ENCODE results near the gene DNM3. TPM values are rescaled to one million over a fixed set of nuclear protein-coding genes. Genes with fewer than 3 reads are reported as not detected.
A peak's percentile ranks its signal among the peaks of the same experiment; 100 is the strongest.

The DNM3 gene
- total and polyA plus RNA-seq, 9 donors, result 3.1 to 6.5 (median 4.4) TPM

GRCh38 chr1:172147541-172147940 is 306.2 kb downstream of the DNM3 start:
- Histone ChIP-seq H3K4me1 (ENCODE audit: insufficient read depth) (peaks cover 3% of the 10 kb centered on the region), H3K27me3 (no peaks in the 10 kb centered on the region), H3K4me3 (no peak overlapping the region), H3K27ac (peak overlapping the region in 1 of 2 donors; percentile 89), H3K9me3 (no peaks in the 10 kb centered on the region), H3K36me3 (no peaks in the 10 kb centered on the region)
- TF ChIP-seq EP300 (IDR thresholded peaks at IDR 0.05) (no peak), POLR2A (IDR thresholded peaks at IDR 0.05) (no peak)
- TF ChIP-seq, protein P1, sequence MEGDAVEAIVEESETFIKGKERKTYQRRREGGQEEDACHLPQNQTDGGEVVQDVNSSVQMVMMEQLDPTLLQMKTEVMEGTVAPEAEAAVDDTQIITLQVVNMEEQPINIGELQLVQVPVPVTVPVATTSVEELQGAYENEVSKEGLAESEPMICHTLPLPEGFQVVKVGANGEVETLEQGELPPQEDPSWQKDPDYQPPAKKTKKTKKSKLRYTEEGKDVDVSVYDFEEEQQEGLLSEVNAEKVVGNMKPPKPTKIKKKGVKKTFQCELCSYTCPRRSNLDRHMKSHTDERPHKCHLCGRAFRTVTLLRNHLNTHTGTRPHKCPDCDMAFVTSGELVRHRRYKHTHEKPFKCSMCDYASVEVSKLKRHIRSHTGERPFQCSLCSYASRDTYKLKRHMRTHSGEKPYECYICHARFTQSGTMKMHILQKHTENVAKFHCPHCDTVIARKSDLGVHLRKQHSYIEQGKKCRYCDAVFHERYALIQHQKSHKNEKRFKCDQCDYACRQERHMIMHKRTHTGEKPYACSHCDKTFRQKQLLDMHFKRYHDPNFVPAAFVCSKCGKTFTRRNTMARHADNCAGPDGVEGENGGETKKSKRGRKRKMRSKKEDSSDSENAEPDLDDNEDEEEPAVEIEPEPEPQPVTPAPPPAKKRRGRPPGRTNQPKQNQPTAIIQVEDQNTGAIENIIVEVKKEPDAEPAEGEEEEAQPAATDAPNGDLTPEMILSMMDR (IDR thresholded peaks at IDR 0.05), result no peak
- 76 to 78% (median 77%) methylated on average over 1 of the region's 1 CpG for WGBS, 3 donors
- intact Hi-C loops (cut with DNase I), result loop anchor here in 2 of 4 donors (5.0 to 10.0 kb wide), 2 partner anchors 35 to 207 kb away; no protein-coding TSS in a partner anchor
- no peak for DNase-seq

DNA sequence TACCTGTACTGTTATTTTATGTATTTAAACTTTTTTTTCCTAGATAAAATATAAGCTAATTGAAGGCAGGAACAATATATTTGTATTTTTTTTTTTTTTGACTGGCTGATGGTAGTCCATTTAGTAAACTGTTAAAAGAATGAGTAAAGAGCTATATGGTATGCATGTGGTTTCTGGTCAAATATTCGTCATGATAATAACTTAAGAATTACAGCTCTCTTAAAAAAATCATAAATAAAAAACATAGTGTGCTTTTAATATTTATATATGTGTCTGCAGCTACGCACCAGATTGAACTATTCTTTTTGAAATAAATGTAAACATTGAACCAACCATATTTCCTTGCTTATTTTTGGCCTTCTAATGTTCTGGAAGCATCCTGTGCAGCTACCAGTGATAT is 306.9 kb downstream of the DNM3 start:
- Histone ChIP-seq H3K4me3 (no peak overlapping the region), H3K27me3 (no peaks in the 10 kb centered on the region), H3K9me3 (no peaks in the 10 kb centered on the region), H3K36me3 (no peaks in the 10 kb centered on the region), H3K4me1 (ENCODE audit: insufficient read depth) (peaks cover 3% of the 10 kb centered on the region), H3K27ac (peak overlapping the region in 1 of 2 donors; percentile 89)
- intact Hi-C loops (cut with DNase I), result loop anchor here in 2 of 4 donors (5.0 to 10.0 kb wide), 2 partner anchors 34 to 207 kb away; no protein-coding TSS in a partner anchor
- DNase-seq, result no peak
- WGBS, 3 donors, result 73 to 77% (median 76%) methylated on average over 2 of the region's 2 CpGs
- no peak for TF ChIP-seq EP300 (IDR thresholded peaks at IDR 0.05)

DNA sequence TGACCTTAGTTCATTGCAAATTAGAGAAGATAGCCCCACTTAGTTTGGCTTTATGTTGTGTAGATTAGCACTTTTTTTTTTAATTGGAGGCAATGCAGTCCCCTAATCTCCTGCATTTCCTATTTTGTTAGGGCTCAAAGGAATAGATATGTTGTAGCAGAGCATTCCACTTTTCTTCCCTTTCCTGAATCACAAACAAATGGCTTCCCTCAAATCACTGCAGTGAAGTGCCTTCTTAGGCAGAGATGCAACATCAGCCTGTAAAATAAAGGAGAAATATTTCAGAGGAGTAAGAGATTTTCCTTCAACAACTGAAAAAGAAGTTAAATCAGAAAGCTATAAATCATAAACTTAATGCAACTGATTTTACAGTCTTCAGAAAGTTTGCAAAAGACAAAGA is 307.4 kb downstream of the DNM3 start:
- Histone ChIP-seq H3K9me3 (no peaks in the 10 kb centered on the region), H3K36me3 (no peaks in the 10 kb centered on the region), H3K4me3 (no peak overlapping the region), H3K27me3 (no peaks in the 10 kb centered on the region), H3K4me1 (ENCODE audit: insufficient read depth) (peaks cover 3% of the 10 kb centered on the region), H3K27ac (peak overlapping the region in 1 of 2 donors; percentile 28)
- TF ChIP-seq, protein P1 (IDR thresholded peaks at IDR 0.05), result no peak
- TF ChIP-seq POLR2A (IDR thresholded peaks at IDR 0.05), result no peak
- TF ChIP-seq EP300 (IDR thresholded peaks at IDR 0.05), result no peak
- DNase-seq, result no peak
- intact Hi-C loops (cut with DNase I), result loop anchor here in 2 of 4 donors (5.0 to 10.0 kb wide), 2 partner anchors 34 to 206 kb away; no protein-coding TSS in a partner anchor

GRCh38 chr1:172149346-172149745 is 308.0 kb downstream of the DNM3 start:
- intact Hi-C loops (cut with DNase I), result loop anchor here in 2 of 4 donors (5.0 to 10.0 kb wide), 2 partner anchors 33 to 205 kb away; no protein-coding TSS in a partner anchor
- WGBS, 3 donors, result 80 to 82% (median 81%) methylated on average over 2 of the region's 2 CpGs
- TF ChIP-seq EP300 (IDR thresholded peaks at IDR 0.05) (no peak), POLR2A (IDR thresholded peaks at IDR 0.05) (no peak)
- TF ChIP-seq, protein P1 (IDR thresholded peaks at IDR 0.05), result no peak
- Histone ChIP-seq H3K27me3 (no peaks in the 10 kb centered on the region), H3K4me1 (ENCODE audit: insufficient read depth) (peaks cover 3% of the 10 kb centered on the region), H3K27ac (no peak overlapping the region), H3K9me3 (no peaks in the 10 kb centered on the region), H3K4me3 (no peak overlapping the region), H3K36me3 (no peaks in the 10 kb centered on the region)
- no peak for DNase-seq

DNA sequence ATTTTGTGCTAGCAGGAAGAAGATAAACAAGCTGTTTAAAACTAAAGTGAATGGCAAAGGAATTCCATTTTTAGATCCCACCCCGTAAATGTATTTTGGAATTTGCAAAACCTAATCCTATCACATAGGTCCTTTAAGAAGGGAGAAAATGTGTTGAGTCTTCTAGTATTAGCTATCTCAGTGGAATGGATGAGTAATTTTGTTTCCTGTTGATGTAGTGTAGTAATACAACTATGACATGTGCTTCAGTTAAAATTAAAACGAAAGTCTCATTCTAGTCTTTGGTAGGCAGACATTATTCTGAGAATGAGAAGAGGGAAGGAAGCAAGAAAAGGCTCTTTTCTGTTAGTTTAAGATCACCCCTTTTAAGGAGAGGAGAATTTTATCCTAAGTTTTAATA is 313.3 kb downstream of the DNM3 start:
- 10 to 18% (median 12%) methylated on average over 2 of the region's 2 CpGs for WGBS, 3 donors
- H3K9me3 ChIP-seq, result no peaks in the 10 kb centered on the region
- intact Hi-C loops (cut with DNase I), result no loop called here
- no peaks in the 10 kb centered on the region for H3K36me3 ChIP-seq
- no peaks in the 10 kb centered on the region for H3K27me3 ChIP-seq
- peak overlapping the region in 1 of 2 donors; percentile 32 for H3K27ac ChIP-seq
- no peak for DNase-seq
- no peak overlapping the region for H3K4me3 ChIP-seq
- TF ChIP-seq EP300 (IDR thresholded peaks at IDR 0.05) (no peak), POLR2A (IDR thresholded peaks at IDR 0.05) (no peak)
- TF ChIP-seq, protein P1 (IDR thresholded peaks at IDR 0.05), result no peak
- H3K4me1 ChIP-seq (ENCODE audit: insufficient read depth), result peaks cover 3% of the 10 kb centered on the region
